ENCODE results near the gene ZNF735.
"Not testable (repeated sequence)": the region's sequence is repeated elsewhere in the genome, so short reads cannot be mapped to it uniquely, and the experiment has no call there.

Gene ZNF735

GRCh38 chr7:64206903-64207302 lies at the start of gene ZNF735:
TSS of gene ZNF735 (plus strand) at chr7:64207203. CDS start at chr7:64207203, 0 bp downstream.
- H3K27me3 Mint-ChIP-seq, result no peaks in the 10 kb centered on the region
- DNase-seq, result no peak
- CTCF ChIA-PET, result no interaction called here
- no peak within 1 kb of the TSS for H3K27ac Mint-ChIP-seq
- no peaks in the 10 kb centered on the region for H3K4me1 Mint-ChIP-seq
- peaks cover 1% of the 10 kb centered on the region for H3K36me3 Mint-ChIP-seq
- H3K4me3 Mint-ChIP-seq, result no peak within 1 kb of the TSS
- H3K9me3 Mint-ChIP-seq, result peaks cover 43% of the 10 kb centered on the region

- DNase-seq, H3K36me3 Mint-ChIP-seq, H3K27me3 Mint-ChIP-seq, H3K27ac Mint-ChIP-seq, CTCF ChIA-PET, H3K4me3 Mint-ChIP-seq, H3K4me1 Mint-ChIP-seq: not testable (repeated sequence)
- peaks cover 27% of the 10 kb centered on the region for H3K9me3 Mint-ChIP-seq
Observed at GRCh38 chr7:64170974-64171373, 36.0 kb upstream of the ZNF735 start.

DNA sequence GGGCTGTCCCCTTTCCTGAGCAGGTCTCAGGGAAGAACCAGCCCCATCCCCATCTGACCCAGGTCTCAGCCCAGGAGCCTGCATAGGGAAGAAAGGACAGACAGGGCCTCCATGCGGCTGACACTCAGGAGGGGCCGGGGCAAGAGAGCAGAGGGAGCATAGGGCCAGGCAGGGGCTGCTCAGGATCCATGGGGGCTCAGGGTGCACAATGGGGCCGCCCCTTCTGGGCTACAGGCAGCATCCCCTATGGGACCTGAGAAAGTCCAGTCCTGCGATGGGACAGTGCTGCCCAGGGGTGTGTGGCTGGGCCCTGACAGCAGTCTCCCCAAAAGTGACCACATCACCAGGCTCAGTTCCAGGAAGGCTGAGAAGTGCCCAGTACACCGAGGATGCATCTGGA lies 32.7 kb upstream of the ZNF735 start:
- DNase-seq, result no peak
- no peak overlapping the region for H3K4me3 Mint-ChIP-seq
- CTCF ChIA-PET, result no interaction called here
- H3K27me3 Mint-ChIP-seq, result no peaks in the 10 kb centered on the region
- H3K36me3 Mint-ChIP-seq, result no peaks in the 10 kb centered on the region
- H3K4me1 Mint-ChIP-seq, result no peaks in the 10 kb centered on the region
- peaks cover 27% of the 10 kb centered on the region for H3K9me3 Mint-ChIP-seq
- H3K27ac Mint-ChIP-seq, result no peak overlapping the region

DNA sequence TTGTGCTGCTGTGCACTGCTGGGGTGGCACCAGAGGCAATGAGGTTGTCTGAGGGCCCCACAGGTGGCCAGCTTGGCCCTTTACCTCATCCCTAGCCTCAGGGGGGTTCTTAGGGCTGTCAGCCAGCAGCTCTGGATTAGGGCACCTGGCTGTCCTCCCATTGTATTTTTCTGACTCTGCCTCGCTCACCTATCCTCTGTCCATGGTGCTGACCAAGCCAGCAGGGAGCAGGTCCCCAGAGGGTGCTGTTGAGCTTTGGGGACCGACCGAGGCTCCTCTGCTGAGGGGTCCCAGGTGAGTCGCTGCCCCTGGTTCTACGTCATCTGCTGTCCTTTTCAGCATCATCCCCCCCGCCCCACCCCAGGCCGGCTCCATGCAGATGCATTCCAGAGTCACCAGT lies 32.1 kb upstream of the ZNF735 start:
- no peak for DNase-seq
- no peak overlapping the region for H3K27ac Mint-ChIP-seq
- CTCF ChIA-PET, result no interaction called here
- no peaks in the 10 kb centered on the region for H3K27me3 Mint-ChIP-seq
- H3K36me3 Mint-ChIP-seq, result no peaks in the 10 kb centered on the region
- H3K4me1 Mint-ChIP-seq, result no peaks in the 10 kb centered on the region
- peaks cover 24% of the 10 kb centered on the region for H3K9me3 Mint-ChIP-seq
- no peak overlapping the region for H3K4me3 Mint-ChIP-seq

GRCh38 chr7:64180989-64181388 lies 26.0 kb upstream of the ZNF735 start:
- H3K27me3 Mint-ChIP-seq, result no peaks in the 10 kb centered on the region
- H3K27ac Mint-ChIP-seq, result no peak overlapping the region
- no peak for DNase-seq

DNA sequence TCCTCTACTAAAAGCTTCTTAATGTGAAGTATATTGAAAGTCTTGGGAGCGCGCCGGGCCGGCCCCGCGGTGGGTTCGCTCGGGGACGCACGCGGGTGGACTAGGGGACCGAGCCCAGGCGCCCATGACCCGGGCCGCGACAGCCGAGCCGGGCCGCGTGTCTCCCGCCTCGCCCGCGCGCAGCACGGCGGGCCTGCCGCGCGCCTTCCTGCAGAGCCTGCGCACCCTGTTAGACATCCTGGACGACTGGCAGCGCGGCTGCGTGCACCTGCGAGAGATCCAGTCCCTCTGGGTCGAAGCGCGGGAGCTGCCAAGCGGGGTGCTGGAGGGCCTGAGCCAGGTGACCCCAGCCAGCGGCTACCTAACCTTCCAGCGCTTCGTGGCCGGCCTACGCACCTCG lies 25.4 kb upstream of the ZNF735 start:
- Mint-ChIP-seq H3K4me3 (no peak overlapping the region), H3K4me1 (no peaks in the 10 kb centered on the region), H3K27me3 (no peaks in the 10 kb centered on the region), H3K9me3 (peaks cover 14% of the 10 kb centered on the region), H3K36me3 (no peaks in the 10 kb centered on the region), H3K27ac (no peak overlapping the region)
- CTCF ChIA-PET, result no interaction called here
- no peak for DNase-seq

More at GRCh38 chr7:64180989-64181388, 26.0 kb upstream of the ZNF735 start:
- no peak overlapping the region for H3K4me3 Mint-ChIP-seq
- H3K36me3 Mint-ChIP-seq, result no peaks in the 10 kb centered on the region
- H3K4me1 Mint-ChIP-seq, result no peaks in the 10 kb centered on the region
- CTCF ChIA-PET, result interaction anchor here (0.7 kb wide), 1 partner anchor 1291 kb away, joined by 3 read pairs; no protein-coding TSS in a partner anchor
- peaks cover 14% of the 10 kb centered on the region for H3K9me3 Mint-ChIP-seq

DNA sequence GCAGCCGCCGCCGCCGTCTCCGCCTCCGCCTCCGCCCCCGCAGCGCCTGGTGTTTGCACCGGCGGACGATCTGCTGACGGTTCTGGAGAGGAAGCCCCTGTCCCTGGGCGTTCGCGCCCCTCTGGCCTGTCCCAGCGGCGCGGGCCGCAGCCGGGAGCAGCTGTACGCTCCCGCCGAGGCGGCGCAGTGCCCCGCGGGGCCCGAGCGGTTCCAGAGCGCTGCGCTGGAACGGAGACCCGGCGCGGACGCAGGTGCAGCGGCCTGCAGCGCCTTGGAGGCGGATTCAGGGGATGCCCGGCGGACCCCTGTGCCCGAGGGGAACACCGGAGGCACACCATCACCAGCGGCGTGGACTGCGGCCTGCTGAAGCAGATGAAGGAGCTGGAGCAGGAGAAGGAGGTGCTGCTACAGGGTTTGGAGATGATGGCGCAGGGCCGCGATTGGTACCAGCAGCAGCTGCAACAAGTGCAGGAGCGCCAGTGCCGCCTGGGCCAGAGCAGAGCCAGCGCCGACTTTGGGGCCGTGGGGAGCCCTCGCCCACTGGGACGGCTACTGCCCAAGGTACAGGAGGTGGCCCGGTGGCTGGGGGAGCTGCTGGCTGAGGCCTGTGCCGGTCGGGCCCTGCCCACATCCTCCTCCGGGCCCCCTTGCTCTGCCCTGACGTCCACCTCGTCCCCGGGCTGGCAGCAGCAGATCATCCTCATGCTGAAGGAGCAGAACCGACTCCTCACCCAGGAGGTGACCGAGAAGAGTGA lies 24.8 kb upstream of the ZNF735 start:
- no peak overlapping the region for H3K27ac Mint-ChIP-seq
- no peaks in the 10 kb centered on the region for H3K36me3 Mint-ChIP-seq
- H3K9me3 Mint-ChIP-seq, result peaks cover 15% of the 10 kb centered on the region
- H3K27me3 Mint-ChIP-seq, result no peaks in the 10 kb centered on the region
- no peak for DNase-seq
- CTCF ChIA-PET, result interaction anchor here (1.0 kb wide), 1 partner anchor 440 kb away, joined by 5 read pairs; no protein-coding TSS in a partner anchor
- no peak overlapping the region for H3K4me3 Mint-ChIP-seq
- no peaks in the 10 kb centered on the region for H3K4me1 Mint-ChIP-seq

DNA sequence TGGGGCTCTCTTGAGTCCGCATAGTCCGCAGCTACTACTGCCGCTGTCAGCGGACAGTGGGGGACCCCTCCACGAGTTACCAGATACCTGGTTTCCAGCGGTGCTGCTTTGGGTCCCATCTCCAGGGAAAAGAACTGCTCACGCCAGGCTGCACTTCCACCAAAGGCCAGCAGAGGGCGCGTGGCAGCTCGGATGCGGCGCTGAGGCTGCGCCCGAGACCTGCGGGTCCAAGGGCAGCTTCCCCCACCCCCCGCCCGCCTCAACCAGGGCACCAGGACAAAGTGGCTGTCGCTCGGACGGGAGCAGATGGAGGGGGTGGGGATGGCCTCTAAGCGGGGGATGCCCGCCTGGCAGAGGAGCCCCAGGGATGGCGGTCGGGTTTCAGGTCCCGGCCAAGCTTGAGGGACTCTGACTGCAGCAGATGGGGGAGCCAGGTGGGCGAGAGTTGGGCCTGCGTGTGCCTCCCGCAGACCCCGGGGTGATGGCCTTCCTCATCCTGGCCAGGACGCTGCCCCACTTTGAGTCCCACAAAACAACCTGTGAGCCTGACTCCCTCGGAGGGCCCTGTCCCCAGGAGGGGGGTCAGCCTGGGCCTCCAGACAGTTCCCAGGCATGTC lies 23.8 kb upstream of the ZNF735 start:
- CTCF ChIA-PET, result interaction anchor here (1.0 kb wide), 1 partner anchor 439 kb away, joined by 5 read pairs; no protein-coding TSS in a partner anchor
- no peak overlapping the region for H3K27ac Mint-ChIP-seq

GRCh38 chr7:64183827-64184372 lies 23.1 kb upstream of the ZNF735 start:
- CTCF ChIA-PET, result no interaction called here
- Mint-ChIP-seq H3K4me1 (no peaks in the 10 kb centered on the region), H3K9me3 (peaks cover 21% of the 10 kb centered on the region), H3K27ac (no peak overlapping the region), H3K4me3 (no peak overlapping the region), H3K27me3 (no peaks in the 10 kb centered on the region), H3K36me3 (no peaks in the 10 kb centered on the region)
- no peak for DNase-seq

More for the DNA sequence above, 23.8 kb upstream of the ZNF735 start:
- peak; percentile 27 for DNase-seq
- Mint-ChIP-seq H3K36me3 (no peaks in the 10 kb centered on the region), H3K9me3 (peaks cover 19% of the 10 kb centered on the region), H3K27me3 (no peaks in the 10 kb centered on the region), H3K4me1 (no peaks in the 10 kb centered on the region), H3K4me3 (no peak overlapping the region)

GRCh38 chr7:64184376-64184775 lies 22.6 kb upstream of the ZNF735 start:
- no peaks in the 10 kb centered on the region for H3K27me3 Mint-ChIP-seq
- CTCF ChIA-PET, result no interaction called here
- no peak overlapping the region for H3K4me3 Mint-ChIP-seq
- no peak overlapping the region for H3K27ac Mint-ChIP-seq
- DNase-seq, result no peak
- H3K4me1 Mint-ChIP-seq, result no peaks in the 10 kb centered on the region
- H3K9me3 Mint-ChIP-seq, result peaks cover 25% of the 10 kb centered on the region
- H3K36me3 Mint-ChIP-seq, result no peaks in the 10 kb centered on the region

GRCh38 chr7:64187408-64187807 lies 19.6 kb upstream of the ZNF735 start:
- DNase-seq, result no peak
- CTCF ChIA-PET, result no interaction called here
- Mint-ChIP-seq H3K27me3 (no peaks in the 10 kb centered on the region), H3K9me3 (peaks cover 18% of the 10 kb centered on the region), H3K4me3 (no peak overlapping the region), H3K27ac (no peak overlapping the region), H3K36me3 (no peaks in the 10 kb centered on the region), H3K4me1 (no peaks in the 10 kb centered on the region)

DNA sequence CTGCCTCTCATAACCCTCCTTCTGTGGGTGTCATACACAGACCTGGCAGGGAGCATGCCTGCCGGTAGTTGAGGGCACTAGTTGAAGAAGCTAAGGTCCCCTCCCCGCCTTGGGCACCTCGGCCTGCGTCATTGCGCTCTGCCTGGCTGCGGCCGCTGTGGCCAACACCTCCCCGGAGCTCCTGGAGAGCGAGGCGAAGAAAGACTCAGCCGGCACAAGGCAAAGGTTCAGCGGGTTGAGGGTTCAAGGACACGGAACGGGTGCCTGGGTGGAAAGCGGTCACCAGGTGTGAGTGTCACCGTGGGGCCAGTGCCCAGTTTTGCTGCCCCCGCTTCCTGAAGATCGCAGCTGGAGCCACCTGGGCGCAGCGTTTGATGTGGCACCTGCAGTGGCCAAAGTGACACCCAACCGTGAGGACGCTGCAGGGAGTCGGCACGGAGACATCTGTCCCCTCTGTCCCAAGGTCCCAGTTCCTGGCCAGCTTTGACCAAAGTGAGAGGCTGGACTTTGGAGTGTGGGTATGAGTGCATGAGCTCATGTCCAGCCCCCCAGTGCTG lies 14.8 kb upstream of the ZNF735 start:
- no peak for DNase-seq
- Mint-ChIP-seq H3K4me1 (no peaks in the 10 kb centered on the region), H3K27ac (no peak overlapping the region), H3K9me3 (peaks cover 29% of the 10 kb centered on the region), H3K4me3 (no peak overlapping the region), H3K36me3 (no peaks in the 10 kb centered on the region), H3K27me3 (no peaks in the 10 kb centered on the region)
- CTCF ChIA-PET, result no interaction called here

GRCh38 chr7:64192775-64193174 lies 14.2 kb upstream of the ZNF735 start:
- H3K4me3 Mint-ChIP-seq, result no peak overlapping the region
- H3K36me3 Mint-ChIP-seq, result no peaks in the 10 kb centered on the region
- H3K9me3 Mint-ChIP-seq, result peaks cover 29% of the 10 kb centered on the region
- no peaks in the 10 kb centered on the region for H3K4me1 Mint-ChIP-seq
- CTCF ChIA-PET, result no interaction called here
- H3K27ac Mint-ChIP-seq, result no peak overlapping the region
- DNase-seq, result no peak
- H3K27me3 Mint-ChIP-seq, result no peaks in the 10 kb centered on the region

- peaks cover 51% of the 10 kb centered on the region for H3K9me3 Mint-ChIP-seq
Observed at GRCh38 chr7:64219710-64220298, 12.8 kb downstream of the ZNF735 start.

More at GRCh38 chr7:64219710-64220298, 12.8 kb downstream of the ZNF735 start:
- H3K4me3 Mint-ChIP-seq, H3K27me3 Mint-ChIP-seq, H3K4me1 Mint-ChIP-seq, H3K27ac Mint-ChIP-seq, CTCF ChIA-PET, H3K36me3 Mint-ChIP-seq, DNase-seq: not testable (repeated sequence)

Measured in activated naive CD4-positive, alpha-beta T cell treated with anti-CD3 and anti-CD28 coated beads, Interleukin-2, amount 10 ng/mL, durations not matched to agents 7 days and 5 days (primary cell).